C1 segment of cervical spinal cord (tissue), 14 donors: ENCODE results near the gene S1PR2.

Experiments
- DNase-seq, 14 donors: peaks; one replicate each; lab custom pipeline; 2025; lab: John Stamatoyannopoulos, UW

S1PR2 gene

GRCh38 chr19:10230861-10231611 lies at the start of gene S1PR2:
TSS of gene S1PR2 (minus strand) at chr19:10231331. CDS start at chr19:10224905, 6,426 bp downstream.
- peak in 8 of 14 donors; percentile 7 to 39 (median 16) for DNase-seq

- no peak for DNase-seq
Measured at GRCh38 chr19:10279737-10280442, 48.8 kb upstream of the S1PR2 start.

- no peak for DNase-seq
Measured at GRCh38 chr19:10278935-10279334, 47.8 kb upstream of the S1PR2 start.

GRCh38 chr19:10277795-10278589 lies 46.9 kb upstream of the S1PR2 start:
- no peak for DNase-seq

- no peak for DNase-seq
Measured at GRCh38 chr19:10274589-10274988, 43.5 kb upstream of the S1PR2 start.

- DNase-seq: peak in 1 of 14 donors; percentile 22
Measured at GRCh38 chr19:10271543-10272086, 40.5 kb upstream of the S1PR2 start.

- DNase-seq: peak in 9 of 14 donors; percentile 21 to 76 (median 31)
Measured at GRCh38 chr19:10270616-10271394, 39.7 kb upstream of the S1PR2 start, which contains the start of gene ICAM1. TSS of gene ICAM1 (plus strand) at chr19:10271120. CDS start at chr19:10271160, 40 bp downstream.

- DNase-seq: peak in 7 of 14 donors; percentile 12 to 45 (median 35)
Measured at GRCh38 chr19:10270180-10270615, 39.1 kb upstream of the S1PR2 start.

GRCh38 chr19:10269333-10270179 lies 38.4 kb upstream of the S1PR2 start:
- DNase-seq: peak in 13 of 14 donors; percentile 10 to 79 (median 36)

GRCh38 chr19:10268071-10268470 lies 36.9 kb upstream of the S1PR2 start:
- DNase-seq: no peak

- DNase-seq: no peak
Measured at GRCh38 chr19:10266706-10267105, 35.6 kb upstream of the S1PR2 start.

GRCh38 chr19:10262771-10263170 lies 31.6 kb upstream of the S1PR2 start:
- no peak for DNase-seq

GRCh38 chr19:10260141-10260584 lies 29.0 kb upstream of the S1PR2 start:
- no peak for DNase-seq

- peak in 10 of 14 donors; percentile 1 to 27 (median 12) for DNase-seq
Measured at GRCh38 chr19:10259162-10259905, 28.2 kb upstream of the S1PR2 start.

- no peak for DNase-seq
Measured at GRCh38 chr19:10258080-10258710, 27.1 kb upstream of the S1PR2 start.

GRCh38 chr19:10256970-10257615 lies 26.0 kb upstream of the S1PR2 start:
- no peak for DNase-seq

- DNase-seq: no peak
Measured at GRCh38 chr19:10256551-10256950, 25.4 kb upstream of the S1PR2 start.

- no peak for DNase-seq
Measured at GRCh38 chr19:10255358-10255757, 24.2 kb upstream of the S1PR2 start.
